CD4-positive, alpha-beta T cell (primary cell): ENCODE measurements around the gene C16orf96. TPM values are rescaled to one million over a fixed set of nuclear protein-coding genes. Genes with fewer than 3 reads are reported as not detected.

Experiments
- ATAC-seq: fragments of 200-7000 bp; cut with Tn5 transposase; one replicate; pipeline ENCODE4 v1.10.0; 2022; ENCODE audit warnings: mild to moderate bottlenecking; ENCODE audit not compliant: poor library complexity
- CTCF ChIA-PET: fragments of 350-600 bp; sonication (Branson Sonifier 250); formaldehyde crosslinking; loops from one replicate; lab custom pipeline; 2021; ENCODE audit warnings: antibody characterized with exemption, inconsistent platforms; lab: Charles Lee
- POLR2A ChIA-PET: fragments of 350-600 bp; sonication (Branson Sonifier 250); formaldehyde crosslinking; loops from one replicate; lab custom pipeline; 2021; ENCODE audit warnings: antibody characterized with exemption, inconsistent platforms; lab: Charles Lee
- DNase-seq, 14 experiments: peaks; one replicate each; pipeline ENCODE4 v3.0.0-alpha.2; 2013 to 2020; ENCODE audit warnings: mixed read lengths in 2 of 14
- H3K27ac ChIP-seq, 2 donors: one replicate each; pipeline versions ENCODE4 v1.5.1 to v1.7.0; 2013; ENCODE audit warnings: low read length in 2 of 2, low read depth in 1 of 2, mild to moderate bottlenecking in 1 of 2
- H3K27me3 ChIP-seq, 2 experiments: 1 replicate in 1 of 2; 2 replicates in 1 of 2; pipeline versions ENCODE4 v1.6.1 to v1.7.0; 2013; ENCODE audit warnings: low read length in 2 of 2, control low read depth in 1 of 2, mild to moderate bottlenecking in 1 of 2, moderate library complexity in 1 of 2; ENCODE audit not compliant: insufficient read depth in 2 of 2, control insufficient read depth in 1 of 2
- H3K36me3 ChIP-seq: one replicate; pipeline ENCODE4 v1.6.1; 2013; ENCODE audit warnings: low read length, control low read depth; ENCODE audit not compliant: insufficient read depth
- H3K4me1 ChIP-seq: one replicate; pipeline ENCODE4 v1.6.1; 2013; ENCODE audit warnings: low read length, control low read depth; ENCODE audit not compliant: insufficient read depth
- H3K4me3 ChIP-seq: one replicate; pipeline ENCODE4 v1.5.1; 2013; ENCODE audit warnings: mild to moderate bottlenecking, low read length, moderate library complexity
- H3K9me3 ChIP-seq, 2 experiments: 1 replicate in 1 of 2; 2 replicates in 1 of 2; pipeline versions ENCODE4 v1.6.1 to v1.7.0; 2013; ENCODE audit warnings: low read length in 2 of 2, mild to moderate bottlenecking in 2 of 2, control low read depth in 1 of 2, moderate library complexity in 1 of 2; ENCODE audit not compliant: control insufficient read depth in 1 of 2, insufficient read depth in 1 of 2
- H3K27ac Mint-ChIP-seq: one replicate; pipeline ENCODE4 v1.8.0; 2020; ENCODE audit warnings: mixed read lengths
- H3K27me3 Mint-ChIP-seq: one replicate; pipeline ENCODE4 v1.8.0; 2021; ENCODE audit warnings: mixed read lengths
- H3K36me3 Mint-ChIP-seq: one replicate; pipeline ENCODE4 v1.8.0; 2021; ENCODE audit warnings: low read depth, mixed read lengths
- H3K4me1 Mint-ChIP-seq: one replicate; pipeline ENCODE4 v1.8.0; 2021; ENCODE audit warnings: low read depth, mixed read lengths
- H3K4me3 Mint-ChIP-seq: one replicate; pipeline ENCODE4 v1.8.0; 2020; ENCODE audit warnings: mild to moderate bottlenecking, mixed read lengths
- H3K9me3 Mint-ChIP-seq: one replicate; pipeline ENCODE4 v1.8.0; 2020; ENCODE audit warnings: mixed read lengths
- intact Hi-C, 2 experiments: fragments of 100-400 bp; cut with DNase I in 1 of 2; cut with micrococcal nuclease in 1 of 2; formaldehyde crosslinking; loops; one replicate each; pipeline versions ENCODE4 v1.15.1 to v1.9.0; 2023 to 2025; cut with DNase I, micrococcal nuclease
- total RNA-seq, 174 experiments: library from RNA in 2 of 174; stranded (reverse) in 2 of 174; gene quantifications; one replicate each; pipeline ENCODE4 v1.2.3 and lab custom pipeline; 2021 to 2026
- TF ChIP-seq, protein P1 (sequence below): fragments of 200-600 bp; IDR thresholded peaks from one replicate; pipeline ENCODE4 v1.8.0; 2022; ENCODE audit warnings: antibody characterized with exemption, mild to moderate bottlenecking

C16orf96 gene
- total RNA-seq, 2 experiments from 2014 or later, result 0.27 to 0.42 TPM

DNA sequence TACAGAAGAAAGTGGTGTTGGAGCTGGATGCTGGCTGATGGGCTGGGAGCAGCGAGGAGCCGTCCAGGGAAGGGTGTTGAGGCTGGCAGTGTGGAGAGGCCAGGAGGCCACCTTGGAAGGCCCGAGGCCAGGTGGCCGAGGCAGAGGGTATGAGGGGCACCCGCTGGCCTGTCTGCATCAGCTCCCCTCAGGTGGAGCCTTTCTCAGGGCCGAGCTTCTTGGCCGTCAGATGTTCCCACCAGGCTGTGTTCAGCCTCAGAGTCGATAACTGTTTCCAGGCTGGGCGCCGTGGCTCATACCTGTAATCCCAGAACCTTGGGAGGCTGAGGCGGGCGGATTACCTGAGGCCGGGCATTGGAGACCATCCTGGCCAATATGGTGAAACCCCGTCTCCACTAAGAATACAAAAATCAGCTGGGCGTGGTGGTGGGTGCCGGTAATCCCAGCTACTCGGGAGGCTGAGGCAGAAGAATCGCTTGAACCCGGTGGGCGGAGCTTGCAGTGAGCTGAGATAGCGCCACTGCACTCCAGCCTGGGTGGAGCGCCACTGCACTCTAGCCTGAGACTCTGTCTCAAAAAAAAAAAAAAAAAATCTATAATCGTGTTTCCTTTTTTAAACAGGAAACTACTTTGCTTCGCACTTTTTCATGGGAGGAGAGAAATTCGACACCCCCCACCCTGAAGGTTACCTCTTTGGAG, 93.8 kb downstream of the C16orf96 start:
- Mint-ChIP-seq H3K27ac (peak overlapping the region; percentile 73), H3K4me3 (peak overlapping the region; percentile 38), H3K27me3 (no peaks in the 10 kb centered on the region), H3K9me3 (no peaks in the 10 kb centered on the region), H3K4me1 (peaks cover 47% of the 10 kb centered on the region), H3K36me3 (peaks cover 61% of the 10 kb centered on the region)
- Histone ChIP-seq H3K27me3 (no peaks in the 10 kb centered on the region), H3K36me3 (peaks cover 39% of the 10 kb centered on the region), H3K9me3 (no peaks in the 10 kb centered on the region), H3K4me3 (no peak overlapping the region), H3K27ac (peak overlapping the region in 1 of 2 donors; percentile 15), H3K4me1 (peaks cover 46% of the 10 kb centered on the region)
- TF ChIP-seq, protein P1, sequence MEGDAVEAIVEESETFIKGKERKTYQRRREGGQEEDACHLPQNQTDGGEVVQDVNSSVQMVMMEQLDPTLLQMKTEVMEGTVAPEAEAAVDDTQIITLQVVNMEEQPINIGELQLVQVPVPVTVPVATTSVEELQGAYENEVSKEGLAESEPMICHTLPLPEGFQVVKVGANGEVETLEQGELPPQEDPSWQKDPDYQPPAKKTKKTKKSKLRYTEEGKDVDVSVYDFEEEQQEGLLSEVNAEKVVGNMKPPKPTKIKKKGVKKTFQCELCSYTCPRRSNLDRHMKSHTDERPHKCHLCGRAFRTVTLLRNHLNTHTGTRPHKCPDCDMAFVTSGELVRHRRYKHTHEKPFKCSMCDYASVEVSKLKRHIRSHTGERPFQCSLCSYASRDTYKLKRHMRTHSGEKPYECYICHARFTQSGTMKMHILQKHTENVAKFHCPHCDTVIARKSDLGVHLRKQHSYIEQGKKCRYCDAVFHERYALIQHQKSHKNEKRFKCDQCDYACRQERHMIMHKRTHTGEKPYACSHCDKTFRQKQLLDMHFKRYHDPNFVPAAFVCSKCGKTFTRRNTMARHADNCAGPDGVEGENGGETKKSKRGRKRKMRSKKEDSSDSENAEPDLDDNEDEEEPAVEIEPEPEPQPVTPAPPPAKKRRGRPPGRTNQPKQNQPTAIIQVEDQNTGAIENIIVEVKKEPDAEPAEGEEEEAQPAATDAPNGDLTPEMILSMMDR, result no peak
- intact Hi-C loops, result loop anchor here (2.0 to 5.0 kb wide), 3 partner anchors 25 to 42 kb away; partner anchors contain the start of genes MGRN1 (in 1 of the 2) and NUDT16L1 (in 1 of the 2)
- peak in 5 of 14 experiments; percentile 1 to 56 (median 37) for DNase-seq
- ChIA-PET CTCF (interaction anchor here (0.6 to 1.9 kb wide), 11 partner anchors 11 to 307 kb away, joined by 3 to 10 read pairs (median 4); partner anchors contain the start of gene MGRN1), POLR2A (interaction anchor here (0.7 to 1.8 kb wide), 5 partner anchors 12 to 443 kb away, joined by 3 to 7 read pairs (median 4); partner anchors contain the start of gene MGRN1)
- ATAC-seq, result peak; percentile 51

Other genes starting within 250 kb of the C16orf96 start
- not detected for gene GLIS2, start 240.3 kb upstream of the C16orf96 start, total RNA-seq
- gene PAM16, start 205.0 kb upstream of the C16orf96 start, total RNA-seq, result 10 to 100 TPM; 24.9 to 26.8 TPM
- gene VASN, start 184.5 kb upstream of the C16orf96 start, total RNA-seq, result under 1 TPM; 0.70 to 0.77 TPM
- gene CORO7, start 139.7 kb upstream of the C16orf96 start, total RNA-seq, result 100 to 1,000 TPM; 801 to 805 TPM
- 10 to 100 TPM; 17.2 to 18.8 TPM for gene DNAJA3, start 130.5 kb upstream of the C16orf96 start, total RNA-seq
- gene NMRAL1, start 81.7 kb upstream of the C16orf96 start, total RNA-seq, result 10 to 100 TPM; 28.6 to 29.5 TPM
- 10 to 100 TPM; 63.4 to 66.4 TPM for gene HMOX2, start 79.9 kb upstream of the C16orf96 start, total RNA-seq
- 10 to 100 TPM; 19.5 to 22.4 TPM for gene CDIP1, start 17.6 kb upstream of the C16orf96 start, total RNA-seq
- gene UBALD1, start 58.5 kb downstream of the C16orf96 start, total RNA-seq, result 10 to 100 TPM; 17.5 to 19.3 TPM
- gene MGRN1, start 68.5 kb downstream of the C16orf96 start, total RNA-seq, result 10 to 100 TPM; 45.9 to 48.6 TPM
- 10 to 100 TPM; 75.2 to 78.9 TPM for gene NUDT16L1, start 137.2 kb downstream of the C16orf96 start, total RNA-seq
- 10 to 100 TPM; 13.5 TPM for gene ANKS3, start 177.9 kb downstream of the C16orf96 start, total RNA-seq
- under 1 TPM in 1 of 2 experiments, not detected in 1; 0.25 TPM for gene DNAAF8, start 178.2 kb downstream of the C16orf96 start, total RNA-seq
- 10 to 100 TPM; 11.8 to 12.4 TPM for gene ZNF500, start 210.8 kb downstream of the C16orf96 start, total RNA-seq
- not detected for gene SEPTIN12, start 232.0 kb downstream of the C16orf96 start, total RNA-seq
- gene SMIM22, start 239.0 kb downstream of the C16orf96 start, total RNA-seq, result not detected
- gene ROGDI, start 246.3 kb downstream of the C16orf96 start, total RNA-seq, result 10 to 100 TPM in 1 of 2 experiments, 1 to 10 TPM in 1; 9.4 to 11.0 TPM